Stimulated activated CD4-positive, alpha-beta T cell treated with anti-CD3 and anti-CD28 coated beads, TNF-alpha, amount 100 ng/mL, for 48 hours (primary cell): Measurements from ENCODE around the gene MYO1F.
A peak's percentile ranks its signal among the peaks of the same experiment; 100 is the strongest.
"Not testable (repeated sequence)": the region's sequence is repeated elsewhere in the genome, so short reads cannot be mapped to it uniquely, and the experiment has no call there.

ENCODE experiments used
- DNase-seq, 3 donors: peaks; one replicate each; pipeline ENCODE4 v3.0.0-alpha.2; 2020; ENCODE audit warnings: low read depth in 3 of 3

The MYO1F gene

DNA sequence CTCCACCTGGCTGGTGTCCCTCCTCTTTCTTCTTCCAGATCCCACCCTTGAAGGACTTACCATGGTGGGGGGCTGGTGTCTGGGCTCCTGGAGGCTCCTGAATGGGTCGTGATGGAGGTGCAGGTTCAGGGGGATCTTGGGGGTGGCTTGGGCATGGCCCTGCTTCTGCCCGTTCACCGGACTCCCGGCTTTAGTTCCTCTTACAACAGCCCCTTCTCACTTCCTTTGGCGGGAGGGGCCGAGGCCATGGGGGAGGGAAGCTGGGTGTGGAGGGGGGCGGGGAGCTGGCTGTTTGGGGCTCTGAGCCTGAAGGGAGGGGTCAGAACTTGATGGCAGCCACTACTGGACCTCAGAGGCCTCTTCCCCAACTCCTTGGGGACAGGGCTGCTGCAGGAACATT, at the start of gene MYO1F:
MYO1F (minus strand) TSS at position 196 of the 400 bp plus-strand sequence; CDS start at position 63, 133 bp downstream.
- no peak for DNase-seq

DNA sequence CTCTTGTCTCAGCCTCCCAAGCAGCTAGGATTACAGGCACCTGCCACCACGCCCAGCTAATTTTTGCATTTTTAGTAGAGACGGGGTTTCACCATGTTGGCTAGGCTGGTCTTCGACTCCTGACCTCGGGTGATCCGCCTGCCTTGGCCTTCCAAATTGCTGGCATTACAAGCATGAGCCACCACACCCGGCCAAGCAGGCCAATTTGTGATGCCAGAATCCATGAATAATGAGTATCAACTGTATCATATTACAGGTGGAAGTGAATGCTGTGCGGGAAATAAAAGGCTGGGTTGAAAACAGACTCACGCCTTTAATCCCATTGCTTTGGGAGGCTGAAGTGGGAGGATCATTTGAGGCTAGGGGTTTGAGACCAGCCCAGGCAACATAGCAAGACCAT, 49.6 kb upstream of the MYO1F start:
- DNase-seq, result no peak

DNA sequence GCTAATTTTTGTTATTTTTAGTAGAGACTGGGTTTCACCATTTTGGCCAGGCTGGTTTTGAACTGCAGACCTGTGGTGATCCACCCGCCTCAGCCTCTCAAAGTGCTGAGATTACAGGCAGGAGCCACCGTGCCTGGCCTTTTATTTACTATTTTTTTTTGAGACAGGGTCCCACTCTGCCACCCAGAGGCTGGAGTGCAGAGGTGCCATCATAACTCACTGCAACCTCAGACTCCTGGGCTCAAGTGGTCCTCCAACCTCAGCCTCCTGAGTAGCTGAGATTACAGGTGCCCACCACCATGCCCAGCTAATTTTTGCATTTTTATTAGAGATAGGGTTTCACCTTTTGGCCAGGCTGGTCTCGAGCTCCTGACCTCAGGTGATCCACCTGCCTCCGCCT, 45.6 kb upstream of the MYO1F start:
- DNase-seq, result not testable (repeated sequence)

DNA sequence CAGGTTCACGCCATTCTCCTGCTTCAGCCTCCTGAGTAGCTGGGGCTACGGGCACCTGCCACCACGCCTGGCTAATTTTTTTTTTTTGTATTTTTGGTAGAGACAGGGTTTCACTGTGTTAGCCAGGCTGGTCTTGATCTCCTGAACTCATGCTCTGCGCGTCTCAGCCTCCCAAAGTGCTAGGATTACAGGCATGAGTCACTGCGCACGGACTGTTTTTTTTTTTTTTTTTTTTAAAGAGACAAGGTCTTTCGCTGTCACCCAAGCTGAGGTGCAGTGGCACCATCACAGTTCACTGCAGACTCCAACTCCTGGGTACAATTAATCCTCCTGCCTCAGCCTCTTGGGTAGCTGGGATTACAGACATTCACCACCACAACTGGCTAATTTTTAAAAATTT, 41.5 kb upstream of the MYO1F start:
- DNase-seq, result no peak

DNA sequence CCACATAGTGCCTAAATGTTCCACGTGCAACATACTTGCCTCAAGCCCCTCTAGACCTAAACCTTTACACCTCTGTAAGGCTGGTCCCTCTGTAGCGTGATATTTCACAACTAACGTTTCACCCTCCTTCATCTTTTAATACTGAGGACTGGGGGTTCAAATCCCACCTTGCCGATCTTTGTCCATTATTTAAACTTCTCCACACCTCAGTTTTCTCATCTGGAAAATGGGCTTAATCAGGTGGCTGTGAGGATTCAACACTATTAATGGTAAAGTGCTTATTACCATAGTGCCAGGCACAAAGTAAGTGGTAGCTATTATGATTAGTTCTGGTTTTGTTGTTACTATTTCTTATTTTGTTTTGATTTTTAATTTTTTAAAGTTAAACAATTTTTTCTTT, 40.7 kb upstream of the MYO1F start:
- no peak for DNase-seq

DNA sequence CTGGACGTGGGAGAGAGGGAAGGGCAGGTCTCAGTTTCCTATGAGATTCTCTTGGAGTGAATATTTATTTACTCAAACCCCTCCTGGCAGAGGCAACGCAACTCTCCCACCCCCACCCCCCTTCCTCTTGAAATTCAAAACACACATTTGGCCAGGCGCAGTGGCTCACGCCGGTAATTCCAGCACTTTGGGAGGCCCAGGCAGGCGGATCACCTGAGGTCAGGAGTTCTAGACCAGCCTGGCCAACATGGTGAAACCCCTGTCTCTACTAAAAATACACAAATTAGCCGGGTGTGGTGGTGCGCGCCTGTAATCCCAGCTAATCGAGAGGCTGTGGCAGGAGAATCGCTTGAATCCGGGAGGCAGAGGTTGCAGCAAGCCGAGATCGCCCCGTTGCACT, 40.1 kb upstream of the MYO1F start:
- not testable (repeated sequence) for DNase-seq

DNA sequence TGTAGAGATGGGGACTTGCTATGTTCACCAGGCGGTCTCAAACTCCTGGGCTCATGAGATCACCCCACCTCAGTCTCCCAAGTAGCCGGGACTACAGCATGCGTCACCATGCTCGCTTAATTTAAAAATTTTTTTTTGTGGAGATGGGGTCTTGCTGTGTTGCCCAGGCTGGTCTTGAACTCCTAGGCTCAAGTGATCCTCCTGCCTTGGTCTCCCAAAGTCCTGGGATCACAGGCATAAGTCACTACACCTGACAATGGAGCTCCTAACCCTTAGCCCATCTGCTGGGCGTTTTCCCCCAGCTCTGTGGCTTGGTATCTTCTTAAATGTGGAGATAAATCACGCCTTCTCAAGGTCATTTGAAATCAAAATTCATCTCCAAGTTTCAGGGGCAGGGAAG, 39.6 kb upstream of the MYO1F start:
- DNase-seq, result no peak

DNA sequence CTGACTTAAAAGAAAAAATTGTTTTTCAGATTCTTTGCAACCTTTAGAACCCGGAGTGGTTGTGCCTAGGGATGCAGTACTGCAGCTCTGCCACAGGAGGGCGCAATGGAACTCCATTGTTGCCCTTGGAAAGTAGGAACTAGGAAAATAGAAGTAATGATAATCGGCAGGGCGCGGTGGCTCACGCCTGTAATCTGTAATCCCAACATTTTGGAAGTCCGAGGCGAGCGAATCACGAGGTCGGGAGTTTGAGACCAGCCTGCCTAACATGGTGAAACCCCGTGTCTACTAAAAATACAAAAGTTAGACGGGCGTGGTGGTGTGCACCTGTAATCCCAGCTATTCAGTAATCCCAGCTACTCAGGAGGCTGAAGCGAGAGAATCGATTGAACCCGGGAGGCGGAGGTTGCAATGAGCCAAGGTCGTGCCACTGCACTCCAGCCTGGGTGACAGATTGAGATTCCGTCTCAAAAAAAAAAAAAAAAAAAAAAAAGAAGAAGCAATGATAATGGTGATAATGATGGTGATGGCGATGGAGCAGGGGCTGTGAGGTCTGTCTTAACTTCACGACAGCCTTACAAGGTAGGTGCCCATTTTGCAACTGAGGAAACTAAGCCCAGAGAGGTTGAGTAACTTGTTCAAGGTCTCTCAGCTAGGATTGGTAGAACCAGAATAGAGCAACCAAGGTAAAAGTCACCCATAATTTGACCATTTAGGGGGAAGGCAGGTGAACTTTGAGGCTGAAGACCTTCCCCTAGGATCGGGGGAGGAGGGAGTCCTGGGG, 38.8 kb upstream of the MYO1F start:
- DNase-seq, result peak; percentile 35 to 57 (median 37)

DNA sequence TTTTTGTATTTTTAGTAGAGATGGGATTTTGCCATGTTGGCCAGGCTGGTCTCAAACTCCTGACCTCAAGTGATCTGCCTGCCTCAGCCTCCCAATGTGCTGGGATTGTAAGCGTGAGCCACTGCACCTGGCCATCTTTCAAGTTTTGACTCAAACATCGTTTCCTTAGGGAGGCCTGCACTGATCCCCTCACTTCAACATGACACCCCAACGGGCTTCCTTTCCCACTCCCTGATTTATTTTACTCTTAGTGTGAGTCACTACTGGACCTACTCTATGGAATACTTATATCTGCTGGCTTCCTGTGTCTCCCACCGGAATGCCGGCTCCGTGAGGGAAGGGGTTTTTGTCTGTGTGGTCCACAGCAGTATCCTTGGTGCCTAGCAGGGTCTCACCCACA, 37.8 kb upstream of the MYO1F start:
- no peak for DNase-seq

DNA sequence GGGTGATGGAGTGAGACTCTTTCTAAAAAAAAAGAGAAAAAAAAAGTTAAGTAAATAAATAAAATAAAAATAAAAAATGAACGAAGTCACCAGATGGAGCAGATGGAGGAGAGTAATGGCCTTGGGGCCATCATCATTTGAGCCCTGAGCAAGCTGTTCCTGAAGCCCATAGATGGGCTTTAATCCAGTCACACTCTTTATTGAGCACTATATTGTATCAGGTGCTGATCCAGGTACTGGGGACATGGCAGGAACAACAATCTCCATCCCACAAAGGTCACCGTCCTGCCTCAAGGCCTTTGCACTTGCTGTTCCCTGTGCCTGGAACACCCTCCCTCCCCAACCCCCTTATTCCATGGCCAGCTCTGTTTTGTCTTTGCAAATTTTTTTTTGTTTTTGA, 37.2 kb upstream of the MYO1F start:
- no peak for DNase-seq

DNA sequence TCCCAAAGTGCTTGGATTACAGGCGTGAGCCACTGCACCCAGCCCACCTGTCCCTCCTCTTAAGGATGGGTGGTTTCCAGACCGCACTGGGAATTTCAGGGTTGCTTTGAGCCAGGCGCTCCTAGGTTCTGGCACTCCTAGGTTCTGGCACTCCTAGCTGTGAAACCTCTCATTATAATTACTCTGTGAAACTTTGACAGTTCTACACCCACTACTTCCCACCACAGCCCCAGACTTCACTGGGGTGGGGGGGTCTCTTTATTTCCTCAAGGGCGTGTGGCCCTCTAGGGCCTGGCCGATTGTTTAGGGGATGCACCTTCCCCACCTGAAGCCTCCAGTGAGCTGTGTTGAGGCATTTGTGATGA, 35.5 kb upstream of the MYO1F start:
- no peak for DNase-seq

DNA sequence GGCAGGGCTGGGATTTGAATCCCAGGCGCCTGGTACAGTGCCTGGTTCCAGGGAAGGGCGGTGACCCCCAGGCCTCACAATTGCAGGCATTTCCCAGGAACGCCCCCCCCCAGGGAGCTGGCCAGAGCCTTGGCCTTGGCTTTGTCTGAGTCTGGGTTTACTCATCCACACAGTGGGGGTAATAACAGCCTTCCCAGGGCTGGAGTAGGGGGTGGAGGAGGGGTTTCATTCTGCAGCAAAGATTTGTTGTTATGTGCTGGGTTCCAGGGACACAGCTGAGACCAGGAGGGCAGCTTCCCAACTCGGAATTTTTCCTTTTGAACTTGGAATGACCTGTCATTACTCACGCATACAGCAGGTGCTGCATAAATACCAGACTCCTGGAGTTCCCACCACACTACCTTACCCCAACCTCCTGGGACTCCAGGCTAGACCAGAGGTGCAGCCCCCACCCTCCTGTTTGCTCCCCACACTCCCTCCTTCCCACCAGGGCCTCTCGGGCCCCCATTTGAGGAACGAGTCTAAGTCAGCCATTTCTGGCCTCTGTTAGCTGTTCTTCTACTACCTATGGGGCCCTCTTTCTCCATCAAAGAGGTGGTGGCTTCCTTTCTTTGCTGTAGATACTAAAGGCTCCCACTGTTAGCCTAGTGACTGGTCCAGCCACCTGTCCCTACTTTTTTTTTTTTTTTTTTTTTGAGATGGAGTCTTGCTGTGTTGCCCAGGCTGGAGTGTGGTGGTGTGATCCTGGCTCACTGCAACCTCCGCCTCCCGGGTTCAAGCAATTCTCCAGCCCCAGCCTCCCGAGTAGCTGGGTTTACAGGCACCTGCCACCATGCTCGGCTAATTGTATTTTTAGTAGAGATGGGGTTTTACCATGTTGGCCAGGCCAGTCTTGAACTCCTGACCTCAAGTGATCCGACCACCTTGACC, 34.9 kb upstream of the MYO1F start:
- DNase-seq, result no peak

DNA sequence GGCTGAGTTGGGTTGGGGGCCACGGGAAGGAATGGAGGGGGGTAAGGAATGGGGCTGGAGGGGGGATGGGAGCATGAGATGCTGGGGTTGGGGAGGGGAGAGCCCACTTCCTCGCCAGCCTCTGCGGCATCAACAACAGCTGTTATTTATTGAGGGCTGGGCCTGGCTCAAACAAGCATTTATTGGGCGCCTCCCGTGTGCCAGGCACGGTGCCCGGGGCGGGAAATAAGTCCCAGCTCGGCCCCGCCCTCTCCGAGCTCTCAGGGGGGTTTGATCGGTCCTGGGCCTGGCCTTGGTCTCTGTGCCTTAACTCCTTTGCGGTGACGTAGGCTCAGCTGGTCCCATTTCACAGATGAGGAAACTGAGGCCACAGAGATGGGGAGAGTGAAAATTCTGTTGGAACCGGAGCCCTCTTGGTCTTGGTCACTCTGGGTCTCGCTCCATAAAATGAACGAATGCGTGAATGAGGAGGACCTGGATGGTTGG, 34.2 kb upstream of the MYO1F start:
- DNase-seq, result no peak

DNA sequence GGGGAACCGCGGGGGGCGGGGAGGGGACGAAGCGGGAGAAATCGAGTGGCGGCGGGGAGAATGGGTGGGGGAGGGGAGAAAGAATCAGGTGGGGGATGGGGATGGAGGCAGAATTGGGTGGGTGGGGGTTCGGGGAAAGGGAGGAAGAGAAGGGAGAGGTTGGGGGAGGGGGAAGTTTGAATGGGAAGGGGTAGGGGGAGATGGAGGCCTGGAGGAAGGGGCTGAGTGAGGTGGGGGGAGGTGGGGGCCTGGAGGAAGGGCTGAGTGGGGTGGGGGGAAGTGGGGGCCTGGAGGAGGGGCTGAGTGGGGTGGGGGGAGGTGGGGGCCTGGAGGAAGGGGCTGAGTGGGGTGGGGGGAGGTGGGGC, 33.7 kb upstream of the MYO1F start:
- no peak for DNase-seq

DNA sequence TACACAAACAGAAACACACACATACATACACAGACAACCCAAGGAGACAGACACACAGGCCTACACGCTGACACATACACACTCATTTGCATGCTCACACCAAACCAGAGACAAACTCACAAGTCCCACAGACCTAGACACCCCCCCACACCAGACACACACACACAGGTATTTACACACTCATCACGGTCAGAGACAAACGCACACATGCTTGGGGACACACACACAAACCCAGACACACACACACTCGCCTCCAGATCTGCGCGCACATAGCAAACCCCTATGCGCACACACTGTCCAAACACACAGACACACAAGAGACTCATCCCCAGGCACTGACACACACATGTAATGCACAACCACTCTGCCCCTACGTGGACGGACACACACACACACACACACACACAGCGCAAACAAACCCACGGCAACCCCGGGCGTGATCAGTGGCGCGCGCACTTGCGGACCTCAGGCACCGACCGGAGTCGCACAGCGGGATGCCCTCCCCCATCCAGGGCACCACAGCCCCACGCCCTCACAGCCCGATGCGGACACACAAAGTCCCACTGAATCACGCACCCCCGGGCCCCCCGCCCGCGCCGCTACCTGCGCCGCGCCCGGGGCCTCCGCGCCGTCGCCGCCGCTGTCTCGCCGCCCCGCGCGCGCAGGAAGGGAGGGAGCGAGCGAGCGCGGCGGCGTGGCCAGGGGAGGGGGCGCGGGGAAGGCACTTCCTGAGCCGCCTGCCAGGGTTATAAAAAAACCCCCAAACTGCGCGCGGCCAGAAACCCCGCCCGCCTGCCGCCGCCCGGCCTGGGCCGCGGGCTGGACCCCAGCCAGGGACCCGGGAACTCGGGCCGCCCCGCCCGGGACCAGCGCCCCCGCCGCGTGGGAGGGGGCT, 33.0 kb upstream of the MYO1F start, which contains the start of gene ADAMTS10:
ADAMTS10 (minus strand) TSS at position 675 of the 895 bp plus-strand sequence. CDS start 5,005 bp downstream, outside the sequence.
- peak in 1 of 3 donors; percentile 25 for DNase-seq

DNA sequence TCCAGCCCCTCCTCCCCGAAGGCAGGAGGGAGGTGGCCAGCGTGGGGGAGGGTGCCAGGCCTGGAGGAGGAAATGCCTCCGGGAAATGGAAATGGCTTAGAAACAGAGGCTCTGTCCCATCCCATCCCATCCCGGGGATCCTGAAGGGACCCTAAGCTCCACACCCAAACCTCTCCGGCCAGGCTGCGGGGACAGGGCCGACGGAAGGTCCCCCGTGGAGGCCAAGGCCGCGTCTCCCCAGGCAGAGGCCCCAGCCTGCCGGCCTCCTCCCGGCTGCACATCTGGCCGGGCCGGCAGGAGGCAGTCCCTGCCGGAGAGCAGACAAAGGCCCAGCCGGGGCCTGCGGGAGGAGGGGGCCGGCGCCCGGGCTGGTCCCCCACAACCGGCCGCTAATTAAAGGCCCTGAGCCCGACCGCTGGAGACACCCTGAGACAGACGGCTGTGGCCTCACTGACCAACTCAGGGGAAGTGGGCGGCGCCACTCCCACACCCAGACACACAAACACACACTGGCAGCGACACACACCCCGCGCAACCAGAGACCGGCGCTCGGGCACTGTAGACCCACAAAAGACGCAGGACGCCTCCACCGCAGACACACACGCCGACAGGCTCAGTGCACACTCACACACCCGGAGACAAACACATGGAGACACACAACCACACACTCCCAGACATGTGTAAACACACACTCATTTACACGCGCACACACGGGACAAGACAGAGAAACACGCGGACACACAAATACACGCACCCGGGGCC, 32.2 kb upstream of the MYO1F start:
- DNase-seq, result no peak

DNA sequence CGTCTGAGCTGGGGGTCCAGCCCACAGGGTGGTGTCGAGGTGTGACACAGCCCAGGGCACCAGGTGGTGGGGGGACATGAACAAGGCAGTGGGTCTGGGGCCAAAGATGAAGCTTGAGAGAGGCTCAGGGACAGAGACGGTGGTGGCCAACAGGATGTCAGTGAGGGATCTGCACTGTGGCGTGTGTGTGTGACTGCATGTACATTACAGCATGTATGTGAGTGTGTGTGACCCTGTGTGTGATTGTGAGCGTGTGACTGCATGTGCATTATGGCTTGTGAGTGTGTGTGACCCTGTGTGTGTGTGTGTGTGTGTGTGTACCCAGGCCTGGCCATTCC, 31.7 kb upstream of the MYO1F start:
- no peak for DNase-seq

DNA sequence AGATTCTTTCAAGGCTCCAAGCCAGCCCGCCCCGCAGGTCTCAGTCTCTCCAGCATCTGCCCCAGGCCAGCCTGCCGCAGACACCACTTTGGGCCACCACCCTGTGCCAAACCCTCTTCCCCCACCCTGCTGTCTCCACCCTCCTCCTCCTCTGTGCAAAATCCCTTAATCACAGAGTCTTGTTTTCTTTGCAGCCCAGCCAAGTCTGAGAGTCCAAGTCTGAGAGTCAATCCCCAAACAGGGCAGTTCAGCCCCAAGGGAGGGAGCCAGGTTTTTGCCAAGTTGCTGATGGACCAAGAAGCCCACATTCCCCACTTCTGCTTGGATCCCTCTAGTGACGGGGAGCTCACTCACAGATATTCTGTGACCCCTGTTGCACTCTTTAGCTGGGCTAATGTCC, 30.1 kb upstream of the MYO1F start:
- no peak for DNase-seq

DNA sequence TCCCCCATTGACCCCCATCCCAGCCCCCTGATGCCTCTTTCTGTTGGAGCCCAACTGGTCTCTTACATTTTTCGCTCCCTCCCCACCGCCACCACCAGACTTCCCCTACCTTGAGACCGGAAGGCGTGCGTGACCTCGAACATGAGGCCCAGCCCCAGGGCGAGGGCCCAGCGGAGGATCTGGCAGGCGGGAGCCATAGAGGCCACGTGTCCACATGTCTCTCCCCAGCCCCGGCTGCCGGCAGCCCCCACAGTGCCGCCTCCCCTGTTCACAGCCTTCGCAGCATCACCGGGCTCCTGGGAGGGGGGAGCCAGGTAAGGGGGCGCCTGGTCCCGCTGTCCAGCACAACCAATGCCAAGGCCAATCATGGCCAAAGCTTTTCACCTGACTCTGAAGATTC, 28.3 kb upstream of the MYO1F start:
- DNase-seq, result no peak

DNA sequence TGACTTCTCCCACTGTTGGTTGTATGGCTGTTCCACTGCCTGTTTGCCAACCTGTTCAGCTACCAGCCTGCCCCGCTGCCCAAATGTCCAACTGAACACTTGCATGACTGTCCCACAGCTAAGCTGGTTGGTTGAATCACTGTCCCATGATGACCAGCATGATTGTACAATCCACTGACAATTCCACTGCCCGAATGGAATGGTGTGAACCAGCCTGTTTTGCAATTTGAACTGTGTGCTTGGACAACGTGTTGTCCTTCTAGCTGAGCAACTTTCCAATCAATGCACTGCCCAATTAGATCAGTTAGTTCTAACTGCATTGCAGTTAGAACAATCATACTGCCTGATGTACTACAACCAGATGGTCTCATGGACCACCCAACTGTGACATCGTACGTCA, 24.6 kb upstream of the MYO1F start:
- no peak for DNase-seq

DNA sequence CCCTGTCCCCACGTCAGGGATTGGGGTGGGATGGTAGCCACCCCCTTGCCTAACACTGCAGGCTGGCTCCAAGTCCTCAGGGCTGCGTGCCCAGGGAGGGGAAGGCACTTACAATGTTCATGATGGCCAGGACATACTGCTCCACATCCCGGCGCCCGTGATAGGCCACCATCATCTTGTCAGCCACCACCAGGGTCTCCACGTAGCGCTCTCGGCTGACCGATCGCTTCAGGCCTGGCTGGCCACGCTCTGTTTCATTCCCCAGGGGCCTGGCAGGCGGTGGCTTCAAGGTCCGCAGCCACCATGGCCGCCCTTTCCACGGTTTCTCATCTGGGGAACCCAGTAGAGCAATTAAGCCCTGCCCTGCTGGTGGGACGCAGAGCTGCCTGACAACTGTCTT, 23.6 kb upstream of the MYO1F start:
- DNase-seq, result no peak
